ENCODE measurements around the gene CUBN. TPM values are rescaled to one million over a fixed set of nuclear protein-coding genes. Genes with fewer than 3 reads are reported as not detected.

CUBN gene
- total RNA-seq, 1 experiment from 2014 or later: 0.46 TPM

- TF ChIP-seq CDX4 (CRISPR knock-in tag; IDR thresholded peaks at IDR 0.05; ENCODE audit: borderline replicate concordance) (no peak), NR3C1 (CRISPR knock-in tag; conservative IDR thresholded peaks at IDR 0.05; ENCODE audit: low read depth) (no peak), ZNF512 (CRISPR knock-in tag; IDR thresholded peaks at IDR 0.05; ENCODE audit: borderline replicate concordance) (no peak), ELF4 (CRISPR knock-in tag; IDR thresholded peaks at IDR 0.05; ENCODE audit: low read depth) (no peak), SMAD3 (CRISPR knock-in tag; IDR thresholded peaks at IDR 0.05; ENCODE audit: borderline replicate concordance) (no peak), NFATC4 (CRISPR knock-in tag; IDR thresholded peaks at IDR 0.05) (no peak), PREB (CRISPR knock-in tag; IDR thresholded peaks at IDR 0.05; ENCODE audit: borderline replicate concordance) (no peak), ZNF396 (CRISPR knock-in tag; IDR thresholded peaks at IDR 0.05; ENCODE audit: borderline replicate concordance) (no peak), SP1 (CRISPR knock-in tag; conservative IDR thresholded peaks at IDR 0.05) (no peak)
Measured at GRCh38 chr10:17101910-17102266, 27.7 kb downstream of the CUBN start (continued).

- H3K27ac Mint-ChIP-seq: no peak overlapping the region
- H3K36me3 Mint-ChIP-seq: no peaks in the 10 kb centered on the region
- H3K27me3 Mint-ChIP-seq (ENCODE audit: low read depth): no peaks in the 10 kb centered on the region
- ATAC-seq: no peak
- CTCF ChIA-PET: no interaction called here
- no peaks in the 10 kb centered on the region for H3K4me1 Mint-ChIP-seq
- H3K4me3 Mint-ChIP-seq: no peak overlapping the region
- TF ChIP-seq SMAD4 (CRISPR knock-in tag; IDR thresholded peaks at IDR 0.05) (no peak), ATF2 (CRISPR knock-in tag; IDR thresholded peaks at IDR 0.05; ENCODE audit: borderline replicate concordance, low read depth) (no peak)
- H3K9me3 Mint-ChIP-seq: no peaks in the 10 kb centered on the region
- no peak for DNase-seq (ENCODE audit: low spot score)
- POLR2A ChIA-PET: no interaction called here
Measured at GRCh38 chr10:17101257-17101909, 28.2 kb downstream of the CUBN start.

GRCh38 chr10:17100586-17100985 lies 29.0 kb downstream of the CUBN start:
- Mint-ChIP-seq H3K36me3 (no peaks in the 10 kb centered on the region), H3K4me1 (no peaks in the 10 kb centered on the region), H3K4me3 (no peak overlapping the region), H3K27ac (no peak overlapping the region), H3K9me3 (peaks cover 5% of the 10 kb centered on the region), H3K27me3 (ENCODE audit: low read depth) (no peaks in the 10 kb centered on the region)
- ChIA-PET CTCF (no interaction called here), POLR2A (no interaction called here)
- no peak for ATAC-seq
- DNase-seq (ENCODE audit: low spot score): no peak
- TF ChIP-seq USF2 (CRISPR knock-in tag; IDR thresholded peaks at IDR 0.05) (no peak), E2F4 (CRISPR knock-in tag; IDR thresholded peaks at IDR 0.05; ENCODE audit: borderline replicate concordance, low read depth) (no peak), ZNF512 (CRISPR knock-in tag; IDR thresholded peaks at IDR 0.05; ENCODE audit: borderline replicate concordance) (no peak), HMGXB4 (CRISPR knock-in tag; IDR thresholded peaks at IDR 0.05) (no peak), FOXP1 (CRISPR knock-in tag; IDR thresholded peaks at IDR 0.05; ENCODE audit: borderline replicate concordance) (no peak), JUN (CRISPR knock-in tag; IDR thresholded peaks at IDR 0.05) (no peak), USF1 (CRISPR knock-in tag; IDR thresholded peaks at IDR 0.05) (no peak), ZMAT4 (CRISPR knock-in tag; IDR thresholded peaks at IDR 0.05) (no peak), FOXK1 (CRISPR knock-in tag; IDR thresholded peaks at IDR 0.05) (no peak)

All from WTC11 (cell line).